ENCODE data around the gene GORASP1. TPM values are rescaled to one million over a fixed set of nuclear protein-coding genes. Genes with fewer than 3 reads are reported as not detected.

GORASP1 gene
- total and polyA plus RNA-seq, 4 donors = 11.8 to 39.4 (median 19.3) TPM

GRCh38 chr3:39133822-39134221 lies 26.4 kb upstream of the GORASP1 start:
- H3K9ac ChIP-seq (ENCODE audit: low read depth in 1 of 2, low read length in 2 of 2) = no peak overlapping the region
- no peaks in the 10 kb centered on the region for H3K27me3 ChIP-seq (ENCODE audit: control insufficient read depth in 4 of 4, insufficient read depth in 4 of 4, low read length in 3 of 4)
- H3K4me1 ChIP-seq (ENCODE audit: control insufficient read depth in 4 of 4, insufficient read depth in 4 of 4, low read length in 3 of 4) = no peaks in the 10 kb centered on the region
- TF ChIP-seq YY1 (IDR thresholded peaks at IDR 0.05) (no peak), ZBTB33 (IDR thresholded peaks at IDR 0.05) (no peak), GABPA (IDR thresholded peaks at IDR 0.05 in 1 of 2, conservative IDR thresholded peaks at IDR 0.05 in 1 of 2) (no peak), EGR1 (IDR thresholded peaks at IDR 0.05; ENCODE audit: low read depth in 2 of 2) (no peak), FOXA1 (IDR thresholded peaks at IDR 0.05) (no peak), HNF4A (conservative IDR thresholded peaks at IDR 0.05) (no peak), RAD21 (IDR thresholded peaks at IDR 0.05) (no peak), CTCF (IDR thresholded peaks at IDR 0.05; ENCODE audit: low read depth, low read length, missing input control) (no peak), RXRA (IDR thresholded peaks at IDR 0.05) (no peak), JUND (IDR thresholded peaks at IDR 0.05) (no peak), NR2F2 (IDR thresholded peaks at IDR 0.05) (no peak), TAF1 (conservative IDR thresholded peaks at IDR 0.05) (no peak), SP1 (IDR thresholded peaks at IDR 0.05) (no peak), HNF4G (IDR thresholded peaks at IDR 0.05) (no peak), FOXA2 (IDR thresholded peaks at IDR 0.05) (no peak), MAX (IDR thresholded peaks at IDR 0.05) (no peak)
- TF ChIP-seq, protein P1, sequence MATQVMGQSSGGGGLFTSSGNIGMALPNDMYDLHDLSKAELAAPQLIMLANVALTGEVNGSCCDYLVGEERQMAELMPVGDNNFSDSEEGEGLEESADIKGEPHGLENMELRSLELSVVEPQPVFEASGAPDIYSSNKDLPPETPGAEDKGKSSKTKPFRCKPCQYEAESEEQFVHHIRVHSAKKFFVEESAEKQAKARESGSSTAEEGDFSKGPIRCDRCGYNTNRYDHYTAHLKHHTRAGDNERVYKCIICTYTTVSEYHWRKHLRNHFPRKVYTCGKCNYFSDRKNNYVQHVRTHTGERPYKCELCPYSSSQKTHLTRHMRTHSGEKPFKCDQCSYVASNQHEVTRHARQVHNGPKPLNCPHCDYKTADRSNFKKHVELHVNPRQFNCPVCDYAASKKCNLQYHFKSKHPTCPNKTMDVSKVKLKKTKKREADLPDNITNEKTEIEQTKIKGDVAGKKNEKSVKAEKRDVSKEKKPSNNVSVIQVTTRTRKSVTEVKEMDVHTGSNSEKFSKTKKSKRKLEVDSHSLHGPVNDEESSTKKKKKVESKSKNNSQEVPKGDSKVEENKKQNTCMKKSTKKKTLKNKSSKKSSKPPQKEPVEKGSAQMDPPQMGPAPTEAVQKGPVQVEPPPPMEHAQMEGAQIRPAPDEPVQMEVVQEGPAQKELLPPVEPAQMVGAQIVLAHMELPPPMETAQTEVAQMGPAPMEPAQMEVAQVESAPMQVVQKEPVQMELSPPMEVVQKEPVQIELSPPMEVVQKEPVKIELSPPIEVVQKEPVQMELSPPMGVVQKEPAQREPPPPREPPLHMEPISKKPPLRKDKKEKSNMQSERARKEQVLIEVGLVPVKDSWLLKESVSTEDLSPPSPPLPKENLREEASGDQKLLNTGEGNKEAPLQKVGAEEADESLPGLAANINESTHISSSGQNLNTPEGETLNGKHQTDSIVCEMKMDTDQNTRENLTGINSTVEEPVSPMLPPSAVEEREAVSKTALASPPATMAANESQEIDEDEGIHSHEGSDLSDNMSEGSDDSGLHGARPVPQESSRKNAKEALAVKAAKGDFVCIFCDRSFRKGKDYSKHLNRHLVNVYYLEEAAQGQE (IDR thresholded peaks at IDR 0.05) = no peak
- TF ChIP-seq, protein P2, sequence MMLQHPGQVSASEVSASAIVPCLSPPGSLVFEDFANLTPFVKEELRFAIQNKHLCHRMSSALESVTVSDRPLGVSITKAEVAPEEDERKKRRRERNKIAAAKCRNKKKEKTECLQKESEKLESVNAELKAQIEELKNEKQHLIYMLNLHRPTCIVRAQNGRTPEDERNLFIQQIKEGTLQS (IDR thresholded peaks at IDR 0.05) = no peak
- H3K27ac ChIP-seq (ENCODE audit: low read depth in 1 of 2, low read length in 2 of 2) = no peak overlapping the region
- no peaks in the 10 kb centered on the region for H3K9me3 ChIP-seq (ENCODE audit: control insufficient read depth in 4 of 4, low read length in 3 of 4)
- H3K4me3 ChIP-seq (ENCODE audit: low read depth in 1 of 3, low read length in 3 of 3) = no peak overlapping the region
- H3K36me3 ChIP-seq (ENCODE audit: control insufficient read depth in 4 of 4, insufficient read depth in 3 of 4, low read depth in 1 of 4, low read length in 3 of 4) = no peaks in the 10 kb centered on the region
- no peak for DNase-seq (ENCODE audit: low spot score)
- WGBS = 84% methylated on average over 6 of the region's 6 CpGs
